OCI-LY1 (cell line): Measurements from ENCODE around the gene ARHGDIB.

Source experiments
- H2AFZ ChIP-seq: fragments of 200-600 bp; sonication (generic), shearing (Covaris generic); 2 replicates; pipeline ENCODE4 v1.6.0; 2014; ENCODE audit warnings: antibody characterized with exemption, mild to moderate bottlenecking, low read length
- H3F3A ChIP-seq: fragments of 200-600 bp; sonication (generic), shearing (Covaris generic); 2 replicates; pipeline ENCODE4 v1.6.0; 2014; ENCODE audit warnings: mild to moderate bottlenecking, antibody characterized with exemption, low read length, moderate library complexity; ENCODE audit not compliant: insufficient read depth
- H3K27ac ChIP-seq: fragments of 200-600 bp; sonication (generic); 2 replicates; pipeline ENCODE4 v1.5.1; 2014; ENCODE audit warnings: low read length, mixed run types, mild to moderate bottlenecking, low read depth; ENCODE audit not compliant: poor library complexity, severe bottlenecking
- H3K27me3 ChIP-seq: fragments of 200-600 bp; sonication (generic); 2 replicates; pipeline ENCODE4 v1.6.0; 2014; ENCODE audit warnings: antibody characterized with exemption, mild to moderate bottlenecking, low read length, moderate library complexity; ENCODE audit not compliant: insufficient read depth
- H3K36me3 ChIP-seq: fragments of 200-600 bp; sonication (generic); 2 replicates; pipeline ENCODE4 v1.6.1; 2014; ENCODE audit warnings: mild to moderate bottlenecking, antibody characterized with exemption, low read length, moderate library complexity, mixed read lengths; ENCODE audit not compliant: insufficient read depth
- H3K4me1 ChIP-seq: fragments of 200-600 bp; sonication (generic); 2 replicates; pipeline ENCODE4 v1.5.1; 2014; ENCODE audit warnings: mild to moderate bottlenecking, low read length, moderate library complexity; ENCODE audit not compliant: insufficient read depth, severe bottlenecking
- H3K4me2 ChIP-seq: fragments of 200-600 bp; sonication (generic), shearing (Covaris generic); 2 replicates; pipeline ENCODE4 v1.6.1; 2014; ENCODE audit warnings: low read length
- H3K4me3 ChIP-seq: fragments of 200-600 bp; sonication (generic); 2 replicates; pipeline ENCODE4 v1.5.1; 2014; ENCODE audit warnings: low read length, low read depth, mild to moderate bottlenecking, mixed read lengths; ENCODE audit not compliant: poor library complexity, severe bottlenecking
- H3K79me2 ChIP-seq: fragments of 200-600 bp; shearing (Covaris generic); 2 replicates; pipeline ENCODE4 v1.6.1; 2016; ENCODE audit warnings: mixed run types, low read length, mixed read lengths; ENCODE audit not compliant: insufficient read depth
- H3K9ac ChIP-seq: fragments of 200-600 bp; sonication (generic), shearing (Covaris generic); 2 replicates; pipeline ENCODE4 v1.6.1; 2014; ENCODE audit warnings: mild to moderate bottlenecking, low read length, mixed read lengths
- H3K9me2 ChIP-seq: fragments of 200-600 bp; sonication (generic), shearing (Covaris generic); 2 replicates; pipeline ENCODE4 v1.6.1; 2014; ENCODE audit warnings: low read depth, mild to moderate bottlenecking, low read length, mixed read lengths
- H3K9me3 ChIP-seq: fragments of 200-600 bp; shearing (Covaris generic); 2 replicates; pipeline ENCODE4 v1.6.1; 2014; ENCODE audit warnings: low read length, mixed read lengths
- H4K20me1 ChIP-seq: fragments of 200-600 bp; sonication (generic), shearing (Covaris generic); 2 replicates; pipeline ENCODE4 v1.6.0; 2016; ENCODE audit warnings: mild to moderate bottlenecking, low read length; ENCODE audit not compliant: insufficient read depth
- CTCF ChIP-seq: fragments of 200-600 bp; sonication (generic), shearing (Covaris generic); IDR thresholded peaks from 2 replicates; pipeline ENCODE4 v1.5.1; 2017; ENCODE audit warnings: mild to moderate bottlenecking, antibody characterized with exemption, low read length, moderate library complexity, mixed read lengths
- EZH2 ChIP-seq: fragments of 200-600 bp; sonication (generic), shearing (Covaris generic); IDR thresholded peaks from 2 replicates; pipeline ENCODE4 v1.8.0; 2017; ENCODE audit warnings: borderline replicate concordance, mixed run types, mild to moderate bottlenecking, antibody characterized with exemption, low read length, moderate library complexity, mixed read lengths

Gene ARHGDIB

GRCh38 chr12:14976658-14977057 lies 15.3 kb upstream of the ARHGDIB start:
- no peaks in the 10 kb centered on the region for H3K36me3 ChIP-seq
- no peak overlapping the region for H3K4me2 ChIP-seq
- no peak for TF ChIP-seq CTCF
- TF ChIP-seq EZH2: no peak
- H3K79me2 ChIP-seq: no peaks in the 10 kb centered on the region
- H3K27ac ChIP-seq: no peak overlapping the region
- H3K9me3 ChIP-seq: no peaks in the 10 kb centered on the region
- H3K27me3 ChIP-seq: no peaks in the 10 kb centered on the region
- H3K4me3 ChIP-seq: no peak overlapping the region
- no peaks in the 10 kb centered on the region for H4K20me1 ChIP-seq
- no peak overlapping the region for H3K9ac ChIP-seq
- no peaks in the 10 kb centered on the region for H3K9me2 ChIP-seq
- no peaks in the 10 kb centered on the region for H3F3A ChIP-seq
- H2AFZ ChIP-seq: no peak overlapping the region
- no peaks in the 10 kb centered on the region for H3K4me1 ChIP-seq

GRCh38 chr12:14975457-14975856 lies 14.1 kb upstream of the ARHGDIB start:
- no peak overlapping the region for H3K9ac ChIP-seq
- no peak overlapping the region for H3K4me2 ChIP-seq

GRCh38 chr12:14974633-14975032 lies 13.2 kb upstream of the ARHGDIB start:
- Histone ChIP-seq H3K4me2 (no peak overlapping the region), H4K20me1 (no peaks in the 10 kb centered on the region), H3K36me3 (no peaks in the 10 kb centered on the region), H3K27me3 (no peaks in the 10 kb centered on the region), H3F3A (no peaks in the 10 kb centered on the region), H3K79me2 (no peaks in the 10 kb centered on the region), H3K9me2 (no peaks in the 10 kb centered on the region), H3K27ac (no peak overlapping the region), H3K9me3 (no peaks in the 10 kb centered on the region), H2AFZ (no peak overlapping the region), H3K9ac (no peak overlapping the region), H3K4me3 (no peak overlapping the region), H3K4me1 (no peaks in the 10 kb centered on the region)
- TF ChIP-seq CTCF (no peak), EZH2 (no peak)

More at GRCh38 chr12:14975457-14975856, 14.1 kb upstream of the ARHGDIB start:
- Histone ChIP-seq H3K79me2 (no peaks in the 10 kb centered on the region), H3F3A (no peaks in the 10 kb centered on the region), H3K4me1 (no peaks in the 10 kb centered on the region), H4K20me1 (no peaks in the 10 kb centered on the region), H3K4me3 (no peak overlapping the region), H3K36me3 (no peaks in the 10 kb centered on the region), H2AFZ (no peak overlapping the region), H3K27ac (no peak overlapping the region), H3K9me2 (no peaks in the 10 kb centered on the region), H3K9me3 (no peaks in the 10 kb centered on the region), H3K27me3 (no peaks in the 10 kb centered on the region)
- TF ChIP-seq CTCF: no peak
- no peak for TF ChIP-seq EZH2
